Central memory CD4-positive, alpha-beta T cell (primary cell): ENCODE data around the gene PRELP.
"Not testable (repeated sequence)": the region's sequence is repeated elsewhere in the genome, so short reads cannot be mapped to it uniquely, and the experiment has no call there.

ENCODE experiments used
- DNase-seq: peaks from one replicate; pipeline ENCODE4 v3.0.0; 2022

Gene PRELP

GRCh38 chr1:203509135-203509534 is 33.5 kb downstream of the PRELP start:
- no peak for DNase-seq

- DNase-seq = no peak
Measured at GRCh38 chr1:203511513-203511912, 35.9 kb downstream of the PRELP start.

- DNase-seq = no peak
Measured at GRCh38 chr1:203511930-203512329, 36.3 kb downstream of the PRELP start.

GRCh38 chr1:203512517-203512847 is 36.9 kb downstream of the PRELP start:
- no peak for DNase-seq

- no peak for DNase-seq
Measured at GRCh38 chr1:203512848-203513584, 37.4 kb downstream of the PRELP start.

- no peak for DNase-seq
Measured at GRCh38 chr1:203513585-203514031, 38.0 kb downstream of the PRELP start.

- no peak for DNase-seq
Measured at GRCh38 chr1:203516184-203516583, 40.6 kb downstream of the PRELP start.

- DNase-seq = no peak
Measured at GRCh38 chr1:203516906-203517305, 41.3 kb downstream of the PRELP start.

GRCh38 chr1:203517426-203518110 is 42.0 kb downstream of the PRELP start:
- DNase-seq = no peak

GRCh38 chr1:203518139-203518538 is 42.5 kb downstream of the PRELP start:
- not testable (repeated sequence) for DNase-seq

GRCh38 chr1:203518541-203518940 is 42.9 kb downstream of the PRELP start:
- DNase-seq = no peak

- DNase-seq = no peak
Measured at GRCh38 chr1:203519053-203519840, 43.6 kb downstream of the PRELP start.

GRCh38 chr1:203519896-203520295 is 44.3 kb downstream of the PRELP start:
- no peak for DNase-seq

GRCh38 chr1:203520315-203520714 is 44.7 kb downstream of the PRELP start:
- no peak for DNase-seq

- no peak for DNase-seq
Measured at GRCh38 chr1:203521074-203521794, 45.6 kb downstream of the PRELP start.

- no peak for DNase-seq
Measured at GRCh38 chr1:203521812-203522211, 46.2 kb downstream of the PRELP start.

- DNase-seq = no peak
Measured at GRCh38 chr1:203522237-203522636, 46.6 kb downstream of the PRELP start.

GRCh38 chr1:203523667-203524066 is 48.1 kb downstream of the PRELP start:
- no peak for DNase-seq

- no peak for DNase-seq
Measured at GRCh38 chr1:203524152-203524551, 48.5 kb downstream of the PRELP start.

GRCh38 chr1:203524824-203525223 is 49.2 kb downstream of the PRELP start:
- no peak for DNase-seq

GRCh38 chr1:203525685-203526084 is 50.1 kb downstream of the PRELP start:
- DNase-seq = no peak

GRCh38 chr1:203526130-203526529 is 50.5 kb downstream of the PRELP start:
- DNase-seq = no peak

GRCh38 chr1:203526572-203526971 is 51.0 kb downstream of the PRELP start:
- DNase-seq = no peak
